Esophagus squamous epithelium (tissue), 4 donors: ENCODE measurements around the gene MAML3.

ENCODE experiments used
- POLR2A ChIP-seq, 4 donors: fragments of 450-650 bp; IDR thresholded peaks; one replicate each; pipeline ENCODE4 v1.6.1; 2017; ENCODE audit warnings: antibody characterized with exemption in 4 of 4, mild to moderate bottlenecking in 4 of 4, moderate library complexity in 3 of 4
- TF ChIP-seq, protein P1 (sequence below), 6 experiments: fragments of 450-650 bp in 4 of 6; fragments of 200-600 bp in 2 of 6; sonication (generic) in 2 of 6; IDR thresholded peaks; one replicate each; pipeline ENCODE4 v1.5.1; 2016 to 2019; ENCODE audit warnings: antibody characterized with exemption in 6 of 6, mild to moderate bottlenecking in 4 of 6, moderate library complexity in 4 of 6

- TF ChIP-seq, protein P1, sequence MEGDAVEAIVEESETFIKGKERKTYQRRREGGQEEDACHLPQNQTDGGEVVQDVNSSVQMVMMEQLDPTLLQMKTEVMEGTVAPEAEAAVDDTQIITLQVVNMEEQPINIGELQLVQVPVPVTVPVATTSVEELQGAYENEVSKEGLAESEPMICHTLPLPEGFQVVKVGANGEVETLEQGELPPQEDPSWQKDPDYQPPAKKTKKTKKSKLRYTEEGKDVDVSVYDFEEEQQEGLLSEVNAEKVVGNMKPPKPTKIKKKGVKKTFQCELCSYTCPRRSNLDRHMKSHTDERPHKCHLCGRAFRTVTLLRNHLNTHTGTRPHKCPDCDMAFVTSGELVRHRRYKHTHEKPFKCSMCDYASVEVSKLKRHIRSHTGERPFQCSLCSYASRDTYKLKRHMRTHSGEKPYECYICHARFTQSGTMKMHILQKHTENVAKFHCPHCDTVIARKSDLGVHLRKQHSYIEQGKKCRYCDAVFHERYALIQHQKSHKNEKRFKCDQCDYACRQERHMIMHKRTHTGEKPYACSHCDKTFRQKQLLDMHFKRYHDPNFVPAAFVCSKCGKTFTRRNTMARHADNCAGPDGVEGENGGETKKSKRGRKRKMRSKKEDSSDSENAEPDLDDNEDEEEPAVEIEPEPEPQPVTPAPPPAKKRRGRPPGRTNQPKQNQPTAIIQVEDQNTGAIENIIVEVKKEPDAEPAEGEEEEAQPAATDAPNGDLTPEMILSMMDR (IDR thresholded peaks at IDR 0.05) = no peak
- TF ChIP-seq POLR2A (IDR thresholded peaks at IDR 0.05) = no peak
Observed at GRCh38 chr4:139710073-139710472, 443.9 kb downstream of the MAML3 start.
